Measurements from ENCODE around the gene PADI3. TPM values are rescaled to one million over a fixed set of nuclear protein-coding genes. Genes with fewer than 3 reads are reported as not detected.

Gene PADI3
- total RNA-seq, 1 experiment from 2014 or later: 6.0 TPM

Other genes with a start within 250 kb of the PADI3 start
- 9.8 and 17.5 TPM in 2 replicates for gene ATP13A2, start 237.2 kb upstream of the PADI3 start, total RNA-seq (2014; rRNA removed; shearing (Covaris generic))
- gene SDHB, start 195.1 kb upstream of the PADI3 start, total RNA-seq (2014; rRNA removed; shearing (Covaris generic)): 322 and 356 TPM in 2 replicates
- gene PADI2, start 129.6 kb upstream of the PADI3 start, total RNA-seq (2014; rRNA removed; shearing (Covaris generic)): 0.08 and 0.12 TPM in 2 replicates
- 0.02 and 1.0 TPM in 2 replicates for gene PADI1, start 44.0 kb upstream of the PADI3 start, total RNA-seq (2014; rRNA removed; shearing (Covaris generic))
- gene PADI4, start 59.1 kb downstream of the PADI3 start, total RNA-seq (2014; rRNA removed; shearing (Covaris generic)): 0.27 TPM in 2 replicates
- 0.04 TPM in 1 of 2 replicates, not detected in the other for gene PADI6, start 123.1 kb downstream of the PADI3 start, total RNA-seq (2014; rRNA removed; shearing (Covaris generic))
- gene RCC2, start 190.6 kb downstream of the PADI3 start, total RNA-seq (2014; rRNA removed; shearing (Covaris generic)): 55.6 and 60.0 TPM in 2 replicates

Data from H4 (cell line).